ENCODE data around the gene ADGRG6.

ADGRG6 gene

DNA sequence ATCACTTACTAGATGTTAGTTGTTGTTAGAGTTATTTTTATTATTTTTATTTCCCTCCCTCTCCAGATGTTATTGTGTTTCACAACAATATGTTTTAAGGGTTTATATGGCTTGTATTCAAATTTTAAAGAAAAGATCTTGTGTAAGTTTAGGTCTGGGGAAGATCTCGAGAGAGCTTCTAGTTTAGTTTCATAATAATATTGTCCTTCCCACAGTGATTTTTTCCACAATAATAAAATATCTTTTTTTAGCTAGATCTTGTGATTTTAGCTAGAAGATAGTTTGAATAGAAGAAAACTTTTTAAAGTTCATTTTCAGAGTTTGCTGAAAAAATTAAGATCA lies 55.0 kb downstream of the ADGRG6 start:
- no peak for TF ChIP-seq CTCF (IDR thresholded peaks at IDR 0.05; ENCODE audit: low read depth, low read length, missing control alignments)
- H3K4me3 ChIP-seq (replicated peaks; ENCODE audit: low read depth, low read length), result no peak overlapping the region
- no peak for DNase-seq (ENCODE audit: extremely low read depth, low read depth)

- DNase-seq (ENCODE audit: extremely low read depth, low read depth), result no peak
- H3K4me3 ChIP-seq (replicated peaks; ENCODE audit: low read depth, low read length), result no peak overlapping the region
- no peak for TF ChIP-seq CTCF (IDR thresholded peaks at IDR 0.05; ENCODE audit: low read depth, low read length, missing control alignments)
These were observed 56.1 kb downstream of the ADGRG6 start for GRCh38 chr6:142357879-142358278.

- no peak for TF ChIP-seq CTCF (IDR thresholded peaks at IDR 0.05; ENCODE audit: low read depth, low read length, missing control alignments)
- DNase-seq (ENCODE audit: extremely low read depth, low read depth), result no peak
- no peak overlapping the region for H3K4me3 ChIP-seq (replicated peaks; ENCODE audit: low read depth, low read length)
These were observed 57.6 kb downstream of the ADGRG6 start for GRCh38 chr6:142359271-142359960.

DNA sequence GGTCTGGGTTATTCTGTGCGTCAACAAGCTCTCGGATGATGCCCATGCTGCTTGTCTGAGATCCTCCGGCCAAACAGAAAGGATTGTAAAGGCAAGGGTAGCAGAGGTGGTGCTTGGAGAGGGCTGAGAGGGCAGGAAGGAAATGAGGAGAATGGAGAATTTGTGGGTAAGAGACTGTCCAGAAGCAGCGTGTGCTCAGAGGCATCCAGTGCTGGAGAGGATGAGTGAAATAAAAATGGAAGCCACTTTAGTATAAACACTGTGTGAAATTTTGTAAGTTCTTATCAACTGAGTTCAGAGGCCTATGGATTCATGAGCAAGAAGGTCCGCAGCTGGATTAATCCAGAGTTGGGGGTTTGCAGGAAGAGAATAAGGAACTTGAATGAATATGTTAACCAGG lies 59.5 kb downstream of the ADGRG6 start:
- no peak overlapping the region for H3K4me3 ChIP-seq (replicated peaks; ENCODE audit: low read depth, low read length)
- DNase-seq (ENCODE audit: extremely low read depth, low read depth), result no peak
- no peak for TF ChIP-seq CTCF (IDR thresholded peaks at IDR 0.05; ENCODE audit: low read depth, low read length, missing control alignments)

DNA sequence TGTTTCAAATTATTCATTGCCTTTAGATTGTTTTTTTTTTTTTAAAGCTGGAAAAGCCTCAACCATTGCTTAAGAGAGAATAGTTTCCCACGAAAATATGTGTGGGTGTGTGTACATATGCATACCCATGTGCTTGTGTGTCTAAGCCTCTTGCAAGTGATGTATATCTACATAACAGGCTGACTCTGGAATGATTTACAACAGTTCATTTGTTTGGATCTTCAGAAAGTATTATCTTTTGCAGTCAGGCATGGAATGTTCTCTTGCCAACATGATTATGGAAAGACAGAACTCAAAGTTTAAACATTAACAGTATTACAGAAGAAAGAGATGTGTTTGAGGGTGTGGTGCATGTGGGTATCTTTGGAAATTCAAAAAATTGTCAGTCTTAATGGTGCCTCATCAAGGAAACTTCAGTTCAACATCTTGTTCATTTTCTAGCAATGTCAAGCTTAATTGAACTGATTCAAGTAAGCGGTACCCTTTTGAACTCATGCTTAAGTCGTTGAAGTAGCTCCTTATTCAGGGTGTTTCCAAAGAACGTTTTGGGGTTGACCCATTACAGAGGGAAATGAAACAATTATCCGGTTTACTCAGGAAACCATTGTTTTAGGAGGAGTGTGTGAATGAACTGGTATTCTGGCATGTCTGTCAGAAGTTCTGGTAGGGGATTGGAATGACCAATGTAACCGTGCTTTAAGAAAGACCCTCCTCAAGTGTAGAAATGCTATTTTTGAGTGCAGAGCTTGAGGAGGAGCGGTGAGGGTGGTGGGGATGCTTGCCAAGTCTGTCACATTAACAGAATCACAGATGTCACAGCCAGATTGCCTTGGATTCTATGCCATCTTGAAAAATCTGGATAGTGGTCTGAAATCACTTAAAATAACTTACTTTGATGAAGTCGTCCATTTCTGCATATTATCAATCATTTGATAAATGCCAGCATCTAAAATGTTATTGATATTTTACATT lies 60.3 kb downstream of the ADGRG6 start:
- H3K4me3 ChIP-seq (replicated peaks; ENCODE audit: low read depth, low read length), result no peak overlapping the region
- no peak for TF ChIP-seq CTCF (IDR thresholded peaks at IDR 0.05; ENCODE audit: low read depth, low read length, missing control alignments)
- no peak for DNase-seq (ENCODE audit: extremely low read depth, low read depth)

GRCh38 chr6:142367061-142367460 lies 65.3 kb downstream of the ADGRG6 start:
- no peak for DNase-seq (ENCODE audit: extremely low read depth, low read depth)
- no peak for TF ChIP-seq CTCF (IDR thresholded peaks at IDR 0.05; ENCODE audit: low read depth, low read length, missing control alignments)
- H3K4me3 ChIP-seq (replicated peaks; ENCODE audit: low read depth, low read length), result no peak overlapping the region

Data from HFF-Myc (cell line).